ENCODE measurements around the gene IGF2.

IGF2 gene

DNA sequence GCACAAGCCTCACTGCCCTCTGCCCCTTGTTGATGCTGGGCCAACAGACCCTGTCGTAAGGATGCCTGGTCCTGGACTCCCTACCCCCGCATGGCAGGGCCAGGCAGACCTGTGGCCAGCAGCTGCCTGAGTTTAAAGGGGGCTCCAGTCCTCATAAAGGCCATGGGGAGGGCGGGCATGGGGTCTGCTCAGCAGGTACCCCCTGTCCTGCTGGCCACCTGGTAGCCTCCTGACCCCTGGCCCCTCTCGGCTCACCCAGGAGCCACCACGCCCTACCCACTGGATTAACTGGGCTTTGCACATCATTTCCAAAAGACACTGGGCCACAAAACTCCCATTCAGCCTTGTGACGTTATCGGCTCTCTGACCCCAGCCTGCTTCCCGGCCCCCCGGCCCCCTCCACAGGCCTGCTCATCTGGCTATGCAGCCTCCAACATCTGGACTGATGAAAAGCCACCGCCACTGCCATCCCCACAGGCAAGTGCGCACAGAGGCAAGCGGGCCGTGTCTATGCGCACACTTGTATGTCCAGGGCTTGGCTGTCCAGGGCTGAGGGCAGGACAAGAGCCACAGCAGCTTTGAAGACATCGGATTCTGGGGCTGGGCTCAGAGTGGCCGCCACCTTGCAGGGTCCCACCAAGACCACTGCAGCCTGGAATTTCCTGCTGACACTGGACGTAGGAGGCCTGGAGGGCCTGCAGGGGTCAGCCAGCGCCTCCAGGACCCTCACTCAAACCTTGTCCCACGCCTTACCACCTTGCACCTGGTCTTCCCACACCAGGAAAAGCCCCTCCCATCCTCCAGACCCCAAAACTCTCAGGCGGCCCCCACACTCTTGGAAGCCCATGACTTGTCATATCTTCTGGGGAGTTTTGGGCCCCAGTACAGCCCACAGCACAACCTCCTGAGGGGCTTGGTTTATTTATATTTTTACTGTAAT, 48.7 kb downstream of the IGF2 start:
- DNase-seq: no peak

DNA sequence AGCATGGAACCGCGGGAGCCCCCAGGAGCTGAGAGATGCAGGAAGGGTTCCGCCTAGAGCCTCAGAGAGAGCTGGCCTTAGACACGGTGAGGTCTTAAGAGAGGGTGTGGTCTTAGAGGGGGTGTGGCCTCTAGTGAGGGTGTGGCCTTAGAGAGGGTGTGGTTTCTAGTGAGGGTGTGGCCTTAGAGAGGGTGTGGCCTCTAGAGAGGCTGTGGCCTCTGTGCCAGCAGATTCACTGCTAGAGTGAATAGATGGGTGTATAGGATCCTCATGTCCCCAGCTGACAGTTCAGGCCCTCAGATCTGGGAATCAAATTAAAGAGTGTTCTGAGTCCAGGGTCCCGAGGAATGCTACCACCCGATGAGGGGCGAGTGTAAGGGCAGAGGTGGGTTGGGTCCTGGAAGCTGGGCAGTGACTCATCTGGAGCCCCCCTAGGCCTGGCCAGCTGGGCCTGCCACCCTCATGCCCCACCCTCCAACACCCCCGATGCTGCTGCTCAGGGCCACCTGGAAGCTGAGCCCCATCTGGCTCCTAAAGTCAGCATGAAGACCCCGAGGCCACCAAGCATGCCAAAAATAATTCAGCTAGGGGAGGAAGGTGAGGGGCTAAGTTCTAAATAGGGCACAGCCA, 49.5 kb downstream of the IGF2 start:
- no peak for DNase-seq

DNA sequence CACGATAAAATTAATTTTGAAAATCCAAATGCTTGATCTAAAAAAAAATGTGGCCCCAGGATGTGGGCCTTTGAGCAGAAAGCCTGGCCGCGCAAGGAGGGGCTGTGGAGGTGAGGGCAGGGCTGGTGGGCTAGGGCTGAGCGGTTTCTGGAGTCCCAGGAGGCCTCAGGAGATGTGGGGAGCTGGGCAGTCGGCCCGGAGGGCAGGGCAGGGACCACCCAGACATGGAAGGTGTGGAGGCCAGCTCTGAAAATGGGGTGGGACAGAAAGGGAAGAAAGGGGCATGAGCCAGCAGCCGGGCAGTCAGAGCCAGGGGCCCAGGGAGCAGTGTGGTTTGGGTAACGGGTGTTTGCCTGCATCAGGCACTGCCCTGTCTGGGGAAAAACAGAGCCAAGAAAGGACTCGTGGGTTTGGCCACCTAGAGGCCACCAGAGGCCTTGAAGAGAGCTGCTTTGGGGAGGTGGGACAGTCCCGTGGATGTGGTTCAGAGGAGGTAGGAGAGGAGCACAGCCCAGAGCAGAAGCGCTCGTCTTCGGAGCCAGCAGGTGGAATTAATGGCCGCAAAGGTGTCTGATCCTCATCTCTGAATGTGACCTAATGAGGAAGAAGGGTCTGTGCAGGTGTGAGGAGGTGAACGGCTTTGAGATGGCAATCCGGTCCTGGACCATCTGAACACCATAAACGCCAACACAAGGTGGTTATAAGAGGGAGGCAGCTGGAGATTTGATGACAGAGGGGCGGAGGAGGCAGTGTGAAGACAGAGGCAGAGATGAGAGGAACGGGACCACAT, 50.2 kb downstream of the IGF2 start:
- DNase-seq: no peak

DNA sequence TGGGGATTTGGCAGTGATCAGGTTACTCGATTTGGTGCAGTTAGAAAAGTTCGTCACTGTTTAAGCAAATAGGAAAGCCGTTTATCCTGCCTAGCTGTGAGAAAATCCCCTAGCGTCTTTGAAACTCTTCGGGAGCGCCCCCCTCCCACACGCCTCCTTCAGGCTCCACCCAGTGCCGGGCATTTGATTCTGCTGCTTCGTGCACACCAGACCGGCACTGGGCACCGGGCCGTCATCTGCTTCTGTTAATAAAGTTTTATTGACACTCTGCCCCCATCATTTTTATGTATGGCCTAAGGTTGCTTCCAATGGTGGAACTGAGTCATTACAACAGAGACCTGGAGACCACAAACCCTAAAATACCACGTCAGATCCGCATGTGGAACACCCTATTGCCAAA, 50.9 kb downstream of the IGF2 start:
- DNase-seq: no peak

DNA sequence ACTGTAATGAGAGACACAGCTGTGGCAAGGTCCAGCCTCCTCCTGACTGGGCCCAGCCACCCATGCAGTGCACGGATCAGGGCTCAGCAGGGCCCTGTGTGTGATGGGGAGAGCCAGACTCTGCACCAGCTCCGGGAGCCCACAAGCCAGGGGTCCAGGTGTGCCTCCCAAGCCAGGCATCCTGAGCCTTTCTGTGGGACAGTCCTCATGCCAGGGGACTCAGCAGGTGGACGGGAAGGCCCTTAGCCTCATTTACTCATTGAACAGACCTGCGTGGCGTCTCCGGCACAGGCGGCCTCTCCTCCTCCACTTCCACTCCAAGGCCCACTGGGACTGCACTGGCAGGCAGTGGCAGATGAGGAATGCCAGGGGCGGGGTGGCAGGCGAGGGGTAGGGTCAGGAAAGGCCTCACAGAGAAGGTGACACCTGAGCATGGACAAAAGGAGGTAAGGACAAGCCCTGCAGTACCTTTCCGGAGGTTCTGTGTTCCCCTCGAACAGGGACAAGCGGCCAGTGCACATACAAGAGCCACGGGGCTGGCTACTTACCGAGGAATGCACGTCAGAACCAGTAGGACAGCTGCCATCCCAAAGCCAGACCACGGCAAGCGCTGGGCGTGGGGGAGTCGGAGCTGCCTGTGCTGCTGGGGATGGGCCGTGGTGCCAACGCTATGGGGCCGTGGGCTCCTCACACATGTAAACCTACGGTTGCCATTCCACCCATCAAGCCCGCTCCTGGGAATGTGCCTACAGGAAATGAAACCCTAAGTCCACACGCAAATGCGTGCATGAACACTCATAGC, 52.7 kb downstream of the IGF2 start:
- DNase-seq: no peak

DNA sequence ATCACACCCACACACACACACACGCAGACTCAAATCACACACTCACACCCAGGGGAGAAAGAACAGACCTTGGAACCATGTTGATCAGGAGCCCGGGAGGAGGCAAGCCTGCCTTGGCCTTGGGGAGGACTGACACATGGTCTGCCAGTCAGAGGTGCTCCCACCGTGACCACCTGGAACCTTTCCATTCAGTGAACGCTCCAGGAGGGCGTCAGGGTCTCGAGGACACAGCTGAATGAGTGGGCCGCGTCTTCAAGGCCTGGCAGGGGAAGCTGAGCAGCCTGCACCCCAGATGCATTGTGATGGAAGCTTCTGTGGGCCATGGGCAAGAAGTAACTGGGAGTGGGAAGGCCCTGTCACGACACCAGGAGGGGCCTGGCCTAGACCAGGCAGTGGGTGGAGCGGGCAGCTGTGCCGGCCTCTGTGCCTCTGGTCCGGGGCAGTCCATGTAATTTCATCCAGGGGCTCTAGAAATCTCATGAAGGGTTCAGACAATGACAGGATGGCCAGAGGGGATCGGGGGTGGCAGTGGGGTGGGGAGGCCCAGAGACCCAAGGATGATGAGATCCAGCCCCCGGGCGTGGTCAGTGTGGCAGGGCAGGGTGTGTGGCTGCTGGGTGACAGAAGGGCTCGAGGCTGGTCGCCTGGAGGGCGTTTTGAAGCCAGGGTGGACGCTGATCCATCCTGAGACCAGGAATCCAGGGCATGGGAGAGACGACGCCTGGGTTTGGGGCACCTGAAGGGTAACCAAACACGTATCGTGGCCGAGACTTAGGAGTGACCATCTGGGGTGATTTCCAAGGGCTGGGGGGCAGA, 53.7 kb downstream of the IGF2 start:
- no peak for DNase-seq

DNA sequence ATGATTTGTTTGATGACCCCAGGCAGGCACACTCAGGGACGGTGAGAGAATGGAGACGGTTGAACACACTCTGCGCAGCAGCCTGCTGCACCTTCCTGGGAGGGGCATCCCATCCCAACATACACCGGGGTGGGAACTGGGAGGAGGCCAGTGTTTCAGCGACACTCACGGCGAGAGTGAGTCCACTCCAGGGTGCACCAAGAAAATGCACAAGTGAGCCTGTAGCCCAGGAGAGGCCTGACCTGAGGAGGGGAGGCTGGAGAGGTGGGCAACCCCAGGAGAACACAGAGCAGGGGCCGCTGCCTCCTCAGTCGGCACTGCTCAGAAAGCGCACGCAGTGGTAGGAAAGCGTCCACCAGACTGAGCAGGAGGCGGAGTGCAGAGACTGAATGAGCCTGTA, 54.5 kb downstream of the IGF2 start:
- DNase-seq: no peak
